SK-N-SH treated with all-trans-retinoic acid at 6 μM for 48 hours (cell line): ENCODE results near the gene MESD.

Experiments
- ATAC-seq: fragments of 200-7000 bp; cut with Tn5 transposase; 3 replicates; pipeline ENCODE4 v1.9.1; 2020; ENCODE audit warnings: mild to moderate bottlenecking, moderate library complexity
- ARNTL ChIP-seq: fragments of 450-650 bp; formaldehyde crosslinking; IDR thresholded peaks from 2 replicates; pipeline ENCODE4 v1.5.0; 2020; ENCODE audit warnings: low read depth, mild to moderate bottlenecking, moderate library complexity, borderline replicate concordance
- CREB5 ChIP-seq: fragments of 250-450 bp; sonication (Bioruptor Pico); IDR thresholded peaks from 2 replicates; pipeline ENCODE4 v1.5.1; 2020; ENCODE audit warnings: low read depth, mild to moderate bottlenecking, moderate library complexity
- CSDC2 ChIP-seq: fragments of 250-450 bp; sonication (Bioruptor Pico); IDR thresholded peaks from 2 replicates; pipeline ENCODE4 v1.5.0; 2020; ENCODE audit warnings: mild to moderate bottlenecking, moderate library complexity
- ESRRG ChIP-seq: fragments of 250-450 bp; sonication (Bioruptor Pico); IDR thresholded peaks from 2 replicates; pipeline ENCODE4 v1.6.1; 2021; ENCODE audit warnings: mild to moderate bottlenecking
- GLIS3 ChIP-seq: fragments of 250-450 bp; sonication (Bioruptor Pico); IDR thresholded peaks from 2 replicates; pipeline ENCODE4 v1.5.0; 2020; ENCODE audit warnings: mild to moderate bottlenecking, moderate library complexity
- ISL1 ChIP-seq: fragments of 250-450 bp; sonication (Bioruptor Pico); IDR thresholded peaks from 2 replicates; pipeline ENCODE4 v2.1.2; 2022; ENCODE audit warnings: mild to moderate bottlenecking, moderate library complexity
- OSR1 ChIP-seq: fragments of 250-450 bp; sonication (Bioruptor Pico); IDR thresholded peaks from 2 replicates; pipeline ENCODE4 v1.8.0; 2022; ENCODE audit warnings: moderate library complexity, mild to moderate bottlenecking, inconsistent platforms
- PATZ1 ChIP-seq: fragments of 250-450 bp; sonication (Bioruptor Pico); IDR thresholded peaks from 2 replicates; pipeline ENCODE4 v1.8.0; 2020; ENCODE audit warnings: mild to moderate bottlenecking, moderate library complexity, borderline replicate concordance
- PPARA ChIP-seq: fragments of 250-450 bp; sonication (Bioruptor Pico); IDR thresholded peaks from 2 replicates; pipeline ENCODE4 v1.5.0; 2020; ENCODE audit warnings: mild to moderate bottlenecking, borderline replicate concordance
- RARB ChIP-seq: fragments of 250-450 bp; sonication (Bioruptor Pico); IDR thresholded peaks from 2 replicates; pipeline ENCODE4 v1.8.0; 2021; ENCODE audit warnings: mild to moderate bottlenecking, moderate library complexity
- SNAI2 ChIP-seq: fragments of 250-450 bp; sonication (Bioruptor Pico); IDR thresholded peaks from 2 replicates; pipeline ENCODE4 v1.5.0; 2020; ENCODE audit warnings: mild to moderate bottlenecking, moderate library complexity
- TCF4 ChIP-seq: fragments of 250-450 bp; sonication (Bioruptor Pico); IDR thresholded peaks from 2 replicates; pipeline ENCODE4 v1.8.0; 2021; ENCODE audit warnings: mild to moderate bottlenecking, moderate library complexity, borderline replicate concordance
- TOX ChIP-seq: fragments of 250-450 bp; sonication (Bioruptor Pico); IDR thresholded peaks from 2 replicates; pipeline ENCODE4 v1.8.0; 2021; ENCODE audit warnings: mild to moderate bottlenecking, moderate library complexity, borderline replicate concordance
- ZC3H10 ChIP-seq: fragments of 250-450 bp; sonication (Bioruptor Pico); IDR thresholded peaks from 2 replicates; pipeline ENCODE4 v1.5.1; 2021; ENCODE audit warnings: mild to moderate bottlenecking, moderate library complexity
- ZFP3 ChIP-seq: fragments of 250-450 bp; sonication (Bioruptor Pico); IDR thresholded peaks from 2 replicates; pipeline ENCODE4 v1.5.0; 2020; ENCODE audit warnings: mild to moderate bottlenecking, moderate library complexity
- ZFP30 ChIP-seq: fragments of 450-650 bp; formaldehyde crosslinking; IDR thresholded peaks from 2 replicates; pipeline ENCODE4 v1.5.0; 2022; ENCODE audit warnings: mild to moderate bottlenecking, moderate library complexity
- ZNF565 ChIP-seq: fragments of 450-650 bp; formaldehyde crosslinking; conservative IDR thresholded peaks from 2 replicates; pipeline ENCODE4 v1.5.0; 2020; ENCODE audit warnings: low read depth, mild to moderate bottlenecking, moderate library complexity
- ZNF70 ChIP-seq: fragments of 450-650 bp; formaldehyde crosslinking; IDR thresholded peaks from 2 replicates; pipeline ENCODE4 v1.5.0; 2020; ENCODE audit warnings: mild to moderate bottlenecking, moderate library complexity
- ZNF8 ChIP-seq: fragments of 450-650 bp; formaldehyde crosslinking; IDR thresholded peaks from 2 replicates; pipeline ENCODE4 v1.5.0; 2020; ENCODE audit warnings: mild to moderate bottlenecking, moderate library complexity
- TF ChIP-seq, protein P1 (sequence below): fragments of 250-450 bp; sonication (Bioruptor Pico); IDR thresholded peaks from 2 replicates; pipeline ENCODE4 v1.5.0; 2020; ENCODE audit warnings: mild to moderate bottlenecking, moderate library complexity
- TF ChIP-seq, protein P2 (sequence below): fragments of 250-450 bp; sonication (Bioruptor Pico); IDR thresholded peaks from 2 replicates; pipeline ENCODE4 v1.5.1; 2021; ENCODE audit warnings: mild to moderate bottlenecking, moderate library complexity

The MESD gene

GRCh38 chr15:81008312-81008711 is 18.7 kb upstream of the MESD start:
- no peak for ATAC-seq
- TF ChIP-seq OSR1 (no peak), ZNF70 (CRISPR knock-in tag) (no peak), CREB5 (CRISPR knock-in tag) (no peak), SNAI2 (CRISPR knock-in tag) (no peak)

DNA sequence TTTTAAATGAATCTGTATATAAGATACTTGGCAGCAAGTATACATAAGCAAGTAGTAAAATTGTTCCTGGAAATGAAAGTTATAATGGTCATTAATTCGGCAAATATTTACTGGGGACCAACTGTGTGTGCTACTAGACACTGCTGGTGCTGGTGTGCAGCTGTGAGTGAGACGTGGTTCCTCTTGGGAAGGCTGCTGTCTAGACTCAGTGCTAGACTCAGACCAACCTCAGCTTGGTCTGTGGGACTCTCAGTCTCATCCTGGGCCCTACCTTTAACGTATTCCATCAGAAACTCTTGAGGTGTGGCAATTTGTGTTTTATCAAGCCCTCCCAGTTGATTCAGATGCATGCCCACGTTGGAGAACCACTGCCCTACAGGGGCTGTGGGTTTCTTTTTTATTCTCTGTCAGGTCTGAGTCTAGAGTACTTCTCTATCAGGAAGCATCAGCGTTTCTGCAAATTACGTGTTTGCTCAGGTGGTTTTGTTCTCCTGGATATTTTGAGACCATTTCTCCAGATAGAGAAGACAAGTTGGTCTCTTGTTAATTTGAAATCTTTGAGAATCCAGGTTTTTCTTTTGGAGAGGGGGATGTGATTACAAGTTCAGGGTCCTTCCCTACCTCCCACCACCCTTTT is 17.9 kb upstream of the MESD start:
- ATAC-seq: no peak
- TF ChIP-seq PATZ1: no peak

DNA sequence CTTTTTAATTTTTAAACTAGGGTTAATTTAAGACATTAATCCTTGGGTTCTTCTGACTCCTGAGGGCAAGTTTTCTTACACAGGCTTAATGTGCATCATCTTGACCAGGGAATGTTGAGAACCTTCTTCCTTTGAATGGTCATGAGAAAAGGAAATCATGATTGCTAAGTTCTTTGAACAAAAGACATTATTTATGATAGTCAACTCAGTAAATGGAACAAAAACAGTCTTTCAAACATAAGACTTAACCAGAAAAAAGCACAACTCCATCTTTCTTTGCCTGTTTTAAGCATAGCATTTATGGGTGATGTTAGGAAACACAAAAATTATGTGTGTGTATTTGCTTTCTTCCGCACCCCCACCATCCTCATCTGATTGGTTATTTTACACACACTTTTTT is 16.5 kb upstream of the MESD start:
- TF ChIP-seq ESRRG (CRISPR knock-in tag): no peak
- TF ChIP-seq ZC3H10: no peak
- no peak for TF ChIP-seq PPARA (CRISPR knock-in tag)
- TF ChIP-seq ZFP3 (CRISPR knock-in tag): no peak
- TF ChIP-seq, protein P1, sequence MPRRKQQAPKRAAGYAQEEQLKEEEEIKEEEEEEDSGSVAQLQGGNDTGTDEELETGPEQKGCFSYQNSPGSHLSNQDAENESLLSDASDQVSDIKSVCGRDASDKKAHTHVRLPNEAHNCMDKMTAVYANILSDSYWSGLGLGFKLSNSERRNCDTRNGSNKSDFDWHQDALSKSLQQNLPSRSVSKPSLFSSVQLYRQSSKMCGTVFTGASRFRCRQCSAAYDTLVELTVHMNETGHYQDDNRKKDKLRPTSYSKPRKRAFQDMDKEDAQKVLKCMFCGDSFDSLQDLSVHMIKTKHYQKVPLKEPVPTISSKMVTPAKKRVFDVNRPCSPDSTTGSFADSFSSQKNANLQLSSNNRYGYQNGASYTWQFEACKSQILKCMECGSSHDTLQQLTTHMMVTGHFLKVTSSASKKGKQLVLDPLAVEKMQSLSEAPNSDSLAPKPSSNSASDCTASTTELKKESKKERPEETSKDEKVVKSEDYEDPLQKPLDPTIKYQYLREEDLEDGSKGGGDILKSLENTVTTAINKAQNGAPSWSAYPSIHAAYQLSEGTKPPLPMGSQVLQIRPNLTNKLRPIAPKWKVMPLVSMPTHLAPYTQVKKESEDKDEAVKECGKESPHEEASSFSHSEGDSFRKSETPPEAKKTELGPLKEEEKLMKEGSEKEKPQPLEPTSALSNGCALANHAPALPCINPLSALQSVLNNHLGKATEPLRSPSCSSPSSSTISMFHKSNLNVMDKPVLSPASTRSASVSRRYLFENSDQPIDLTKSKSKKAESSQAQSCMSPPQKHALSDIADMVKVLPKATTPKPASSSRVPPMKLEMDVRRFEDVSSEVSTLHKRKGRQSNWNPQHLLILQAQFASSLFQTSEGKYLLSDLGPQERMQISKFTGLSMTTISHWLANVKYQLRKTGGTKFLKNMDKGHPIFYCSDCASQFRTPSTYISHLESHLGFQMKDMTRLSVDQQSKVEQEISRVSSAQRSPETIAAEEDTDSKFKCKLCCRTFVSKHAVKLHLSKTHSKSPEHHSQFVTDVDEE: no peak
- TF ChIP-seq ARNTL (CRISPR knock-in tag): no peak
- no peak for TF ChIP-seq ZNF565 (CRISPR knock-in tag)
- TF ChIP-seq ISL1 (CRISPR knock-in tag): no peak
- TF ChIP-seq CREB5 (CRISPR knock-in tag): no peak
- no peak for TF ChIP-seq TCF4 (CRISPR knock-in tag)
- no peak for TF ChIP-seq RARB
- no peak for TF ChIP-seq PATZ1
- no peak for TF ChIP-seq CSDC2
- TF ChIP-seq, protein P2, sequence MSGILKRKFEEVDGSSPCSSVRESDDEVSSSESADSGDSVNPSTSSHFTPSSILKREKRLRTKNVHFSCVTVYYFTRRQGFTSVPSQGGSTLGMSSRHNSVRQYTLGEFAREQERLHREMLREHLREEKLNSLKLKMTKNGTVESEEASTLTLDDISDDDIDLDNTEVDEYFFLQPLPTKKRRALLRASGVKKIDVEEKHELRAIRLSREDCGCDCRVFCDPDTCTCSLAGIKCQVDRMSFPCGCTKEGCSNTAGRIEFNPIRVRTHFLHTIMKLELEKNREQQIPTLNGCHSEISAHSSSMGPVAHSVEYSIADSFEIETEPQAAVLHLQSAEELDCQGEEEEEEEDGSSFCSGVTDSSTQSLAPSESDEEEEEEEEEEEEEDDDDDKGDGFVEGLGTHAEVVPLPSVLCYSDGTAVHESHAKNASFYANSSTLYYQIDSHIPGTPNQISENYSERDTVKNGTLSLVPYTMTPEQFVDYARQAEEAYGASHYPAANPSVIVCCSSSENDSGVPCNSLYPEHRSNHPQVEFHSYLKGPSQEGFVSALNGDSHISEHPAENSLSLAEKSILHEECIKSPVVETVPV (CRISPR knock-in tag): no peak
- no peak for TF ChIP-seq ZFP30 (CRISPR knock-in tag)
- no peak for TF ChIP-seq SNAI2 (CRISPR knock-in tag)
- TF ChIP-seq OSR1: no peak
- no peak for TF ChIP-seq GLIS3
- ATAC-seq: no peak

DNA sequence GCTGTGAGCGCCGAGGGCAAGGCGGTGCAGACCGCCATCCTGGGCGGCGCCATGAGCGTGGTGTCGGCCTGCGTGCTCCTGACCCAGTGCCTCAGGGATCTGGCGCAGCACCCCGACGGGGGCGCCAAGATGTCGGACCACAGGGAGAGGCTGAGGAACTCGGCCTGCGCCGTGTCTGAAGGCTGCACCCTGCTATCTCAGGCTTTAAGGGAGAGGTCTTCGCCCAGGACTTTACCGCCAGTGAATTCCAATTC is 13.4 kb upstream of the MESD start:
- ATAC-seq: no peak
- TF ChIP-seq ZFP30 (CRISPR knock-in tag) (no peak), ZNF8 (CRISPR knock-in tag) (no peak), RARB (no peak), GLIS3 (no peak), ZNF70 (CRISPR knock-in tag) (no peak), PATZ1 (no peak), TOX (CRISPR knock-in tag) (no peak), ISL1 (CRISPR knock-in tag) (no peak)
- TF ChIP-seq, protein P2 (CRISPR knock-in tag): no peak
